IMR-90 (cell line): Measurements from ENCODE around the gene ABCC4.

Experiments
- SMC3 ChIP-seq: fragments of 150-350 bp; IDR thresholded peaks from 2 replicates; pipeline ENCODE4 v1.6.1; 2016; ENCODE audit warnings: low read depth, mild to moderate bottlenecking, antibody characterized with exemption, low read length, moderate library complexity
- TF ChIP-seq, protein P1 (sequence below): conservative IDR thresholded peaks from 2 replicates; pipeline ENCODE4 v1.5.1; 2012; ENCODE audit warnings: mild to moderate bottlenecking, low read depth, low read length, improper control_type of control experiment

GRCh38 chr13:95335667-95336066 is 34.4 kb upstream of the ABCC4 start:
- no peak for TF ChIP-seq SMC3
- TF ChIP-seq, protein P1, sequence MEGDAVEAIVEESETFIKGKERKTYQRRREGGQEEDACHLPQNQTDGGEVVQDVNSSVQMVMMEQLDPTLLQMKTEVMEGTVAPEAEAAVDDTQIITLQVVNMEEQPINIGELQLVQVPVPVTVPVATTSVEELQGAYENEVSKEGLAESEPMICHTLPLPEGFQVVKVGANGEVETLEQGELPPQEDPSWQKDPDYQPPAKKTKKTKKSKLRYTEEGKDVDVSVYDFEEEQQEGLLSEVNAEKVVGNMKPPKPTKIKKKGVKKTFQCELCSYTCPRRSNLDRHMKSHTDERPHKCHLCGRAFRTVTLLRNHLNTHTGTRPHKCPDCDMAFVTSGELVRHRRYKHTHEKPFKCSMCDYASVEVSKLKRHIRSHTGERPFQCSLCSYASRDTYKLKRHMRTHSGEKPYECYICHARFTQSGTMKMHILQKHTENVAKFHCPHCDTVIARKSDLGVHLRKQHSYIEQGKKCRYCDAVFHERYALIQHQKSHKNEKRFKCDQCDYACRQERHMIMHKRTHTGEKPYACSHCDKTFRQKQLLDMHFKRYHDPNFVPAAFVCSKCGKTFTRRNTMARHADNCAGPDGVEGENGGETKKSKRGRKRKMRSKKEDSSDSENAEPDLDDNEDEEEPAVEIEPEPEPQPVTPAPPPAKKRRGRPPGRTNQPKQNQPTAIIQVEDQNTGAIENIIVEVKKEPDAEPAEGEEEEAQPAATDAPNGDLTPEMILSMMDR, result no peak
